Sigmoid colon (tissue), 7 donors: ENCODE measurements around the gene CCKAR. TPM values are rescaled to one million over a fixed set of nuclear protein-coding genes. Genes with fewer than 3 reads are reported as not detected.

Experiments
- DNase-seq: peaks from one replicate; pipeline ENCODE4 v3.0.0-alpha.2; 2019
- H3K27ac ChIP-seq, 4 donors: fragments of 200-600 bp; sonication (generic); one replicate each; pipeline ENCODE4 v1.5.1; 2016 to 2019; ENCODE audit warnings: mild to moderate bottlenecking in 1 of 4
- H3K27me3 ChIP-seq, 3 donors: fragments of 200-600 bp; sonication (generic); one replicate each; pipeline ENCODE4 v1.5.1; 2019; ENCODE audit warnings: mild to moderate bottlenecking in 1 of 3
- H3K36me3 ChIP-seq, 4 donors: fragments of 200-600 bp; sonication (generic); one replicate each; pipeline ENCODE4 v1.5.1; 2016 to 2019
- H3K4me1 ChIP-seq, 4 donors: fragments of 200-600 bp; sonication (generic); one replicate each; pipeline ENCODE4 v1.5.1; 2017 to 2019
- H3K4me3 ChIP-seq, 4 donors: fragments of 200-600 bp; sonication (generic); one replicate each; pipeline ENCODE4 v1.5.1; 2017 to 2019; ENCODE audit warnings: mild to moderate bottlenecking in 2 of 4, moderate library complexity in 1 of 4
- H3K9me3 ChIP-seq, 4 donors: fragments of 200-600 bp in 3 of 4; sonication (generic) in 3 of 4; one replicate each; pipeline versions ENCODE4 v1.5.1 to v1.6.1; 2013 to 2019
- CTCF ChIP-seq, 4 experiments: fragments of 450-650 bp in 3 of 4; fragments of 200-600 bp in 1 of 4; IDR thresholded peaks; one replicate each; pipeline ENCODE4 v1.5.1; 2016 to 2019; ENCODE audit warnings: antibody characterized with exemption in 4 of 4, mild to moderate bottlenecking in 3 of 4, moderate library complexity in 2 of 4
- EP300 ChIP-seq, 4 donors: sonication (generic); formaldehyde crosslinking; IDR thresholded peaks; one replicate each; pipeline ENCODE4 v1.6.1; 2017; ENCODE audit warnings: antibody characterized with exemption in 4 of 4
- POLR2A ChIP-seq, 2 donors: fragments of 450-650 bp; IDR thresholded peaks; one replicate each; pipeline ENCODE4 v1.6.1; 2016; ENCODE audit warnings: antibody characterized with exemption in 2 of 2, mild to moderate bottlenecking in 2 of 2, moderate library complexity in 2 of 2
- POLR2AphosphoS5 ChIP-seq, 4 donors: sonication (generic); formaldehyde crosslinking; IDR thresholded peaks; one replicate each; pipeline ENCODE4 v1.6.1; 2017; ENCODE audit warnings: antibody characterized with exemption in 4 of 4
- WGBS, 2 donors: extraction: QIAGEN DNeasy Blood & Tissue Kit; methylation state at CpG; one replicate each; pipeline ENCODE4 v1.1.7; 2013; 5-methylcytosine and 5-hydroxymethylcytosine counted together
- intact Hi-C: fragments of 100-400 bp; cut with DNase I; formaldehyde crosslinking; loops from one replicate; pipeline ENCODE4 v1.15.1; 2023
- polyA plus RNA-seq, 3 donors: library from polyadenylated mRNA; stranded (reverse); fragments of 200-250 nt; gene quantifications; one replicate each; pipeline ENCODE4 v1.2.3, GENCODE V29; 2013
- total RNA-seq, 4 donors: library from RNA; depleted of rRNA; stranded (reverse); fragments of >200 nt; gene quantifications; one replicate each; pipeline ENCODE4 v1.1.0, GENCODE V29; 2016
- donor health status: healthy with polysubstance abuse.
- donor health status: Bipolar disorder and iron deficiency.
- donor health status: healthy.

Gene CCKAR
- total and polyA plus RNA-seq, 7 donors, result 0.60 TPM; not detected in 6

GRCh38 chr4:26459756-26460530 lies 30.3 kb downstream of the CCKAR start:
- DNase-seq, result no peak
- H3K36me3 ChIP-seq, result no peaks in the 10 kb centered on the region
- H3K9me3 ChIP-seq, result no peaks in the 10 kb centered on the region
- H3K27me3 ChIP-seq, result no peaks in the 10 kb centered on the region
- intact Hi-C loops, result loop anchor here (5.0 to 10.0 kb wide), 3 partner anchors 125 to 545 kb away; partner anchors contain the start of gene TBC1D19
- 95 to 96% methylated on average over 13 of the region's 13 CpGs for WGBS, 2 donors
- no peak for TF ChIP-seq EP300 (IDR thresholded peaks at IDR 0.05)
- peak in 3 of 4 donors; percentile 25 to 83 (median 78) for TF ChIP-seq POLR2AphosphoS5 (IDR thresholded peaks at IDR 0.05)
- no peak for TF ChIP-seq CTCF (IDR thresholded peaks at IDR 0.05)
- TF ChIP-seq POLR2A (IDR thresholded peaks at IDR 0.05), result no peak
- peaks cover 0 to 67% (median 50%) of the 10 kb centered on the region in 4 donors for H3K4me1 ChIP-seq
- H3K27ac ChIP-seq, result peak overlapping the region; percentile 28 to 74 (median 48)
- H3K4me3 ChIP-seq, result no peak overlapping the region

- Histone ChIP-seq H3K4me1 (peaks cover 0 to 67% (median 50%) of the 10 kb centered on the region in 4 donors), H3K27ac (peak overlapping the region; percentile 28 to 74 (median 48)), H3K36me3 (no peaks in the 10 kb centered on the region), H3K27me3 (no peaks in the 10 kb centered on the region), H3K4me3 (no peak overlapping the region), H3K9me3 (peaks cover 0 to 2% (median 0%) of the 10 kb centered on the region in 4 donors)
- TF ChIP-seq CTCF (IDR thresholded peaks at IDR 0.05), result peak in 3 of 4 experiments; percentile 11 to 59 (median 43)
- TF ChIP-seq POLR2AphosphoS5 (IDR thresholded peaks at IDR 0.05), result no peak
- DNase-seq, result no peak
- intact Hi-C loops, result loop anchor here (10.0 kb wide), 1 partner anchor 126 kb away; the partner anchor contains the start of gene TBC1D19
- 26 to 42% methylated on average over 19 of the region's 19 CpGs for WGBS, 2 donors
These were observed 31.1 kb downstream of the CCKAR start for GRCh38 chr4:26459054-26459755.

GRCh38 chr4:26458157-26458561 lies 32.1 kb downstream of the CCKAR start:
- intact Hi-C loops, result loop anchor here (10.0 kb wide), 1 partner anchor 127 kb away; the partner anchor contains the start of gene TBC1D19
- Histone ChIP-seq H3K4me1 (peaks cover 0 to 61% (median 45%) of the 10 kb centered on the region in 4 donors), H3K27ac (peak overlapping the region in 2 of 4 donors; percentile 21 to 58), H3K9me3 (peaks cover 0 to 4% (median 0%) of the 10 kb centered on the region in 4 donors), H3K27me3 (no peaks in the 10 kb centered on the region), H3K4me3 (no peak overlapping the region), H3K36me3 (no peaks in the 10 kb centered on the region)
- TF ChIP-seq CTCF (IDR thresholded peaks at IDR 0.05) (no peak), POLR2A (IDR thresholded peaks at IDR 0.05) (no peak), EP300 (IDR thresholded peaks at IDR 0.05) (no peak), POLR2AphosphoS5 (IDR thresholded peaks at IDR 0.05) (no peak)
- 40 to 80% methylated on average over 7 of the region's 7 CpGs for WGBS, 2 donors
- DNase-seq, result no peak

- Histone ChIP-seq H3K4me3 (no peak overlapping the region), H3K4me1 (peaks cover 0 to 61% (median 43%) of the 10 kb centered on the region in 4 donors), H3K9me3 (peaks cover 0 to 4% (median 0%) of the 10 kb centered on the region in 4 donors), H3K27ac (peak overlapping the region in 2 of 4 donors; percentile 21 to 58), H3K27me3 (no peaks in the 10 kb centered on the region), H3K36me3 (no peaks in the 10 kb centered on the region)
- no peak for DNase-seq
- 88 to 89% methylated on average over 6 of the region's 6 CpGs for WGBS, 2 donors
- TF ChIP-seq POLR2A (IDR thresholded peaks at IDR 0.05) (no peak), POLR2AphosphoS5 (IDR thresholded peaks at IDR 0.05) (no peak), CTCF (IDR thresholded peaks at IDR 0.05) (no peak), EP300 (IDR thresholded peaks at IDR 0.05) (no peak)
- intact Hi-C loops, result loop anchor here (10.0 kb wide), 1 partner anchor 127 kb away; the partner anchor contains the start of gene TBC1D19
These were observed 32.9 kb downstream of the CCKAR start for GRCh38 chr4:26457412-26457811.
